ENCODE measurements around the gene KRT82.

GRCh38 chr12:52439420-52439819 lies 33.3 kb upstream of the KRT82 start:
- TF ChIP-seq EZH2phosphoT487 (IDR thresholded peaks at IDR 0.05; ENCODE audit: low read depth, severe bottlenecking, unreplicated experiment) = no peak
- TF ChIP-seq, protein P1, sequence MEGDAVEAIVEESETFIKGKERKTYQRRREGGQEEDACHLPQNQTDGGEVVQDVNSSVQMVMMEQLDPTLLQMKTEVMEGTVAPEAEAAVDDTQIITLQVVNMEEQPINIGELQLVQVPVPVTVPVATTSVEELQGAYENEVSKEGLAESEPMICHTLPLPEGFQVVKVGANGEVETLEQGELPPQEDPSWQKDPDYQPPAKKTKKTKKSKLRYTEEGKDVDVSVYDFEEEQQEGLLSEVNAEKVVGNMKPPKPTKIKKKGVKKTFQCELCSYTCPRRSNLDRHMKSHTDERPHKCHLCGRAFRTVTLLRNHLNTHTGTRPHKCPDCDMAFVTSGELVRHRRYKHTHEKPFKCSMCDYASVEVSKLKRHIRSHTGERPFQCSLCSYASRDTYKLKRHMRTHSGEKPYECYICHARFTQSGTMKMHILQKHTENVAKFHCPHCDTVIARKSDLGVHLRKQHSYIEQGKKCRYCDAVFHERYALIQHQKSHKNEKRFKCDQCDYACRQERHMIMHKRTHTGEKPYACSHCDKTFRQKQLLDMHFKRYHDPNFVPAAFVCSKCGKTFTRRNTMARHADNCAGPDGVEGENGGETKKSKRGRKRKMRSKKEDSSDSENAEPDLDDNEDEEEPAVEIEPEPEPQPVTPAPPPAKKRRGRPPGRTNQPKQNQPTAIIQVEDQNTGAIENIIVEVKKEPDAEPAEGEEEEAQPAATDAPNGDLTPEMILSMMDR (IDR thresholded peaks at IDR 0.05; ENCODE audit: poor library complexity) = no peak

All from hepatocyte (in vitro differentiated cells).